Measurements from ENCODE around the gene SRSF11. TPM values are rescaled to one million over a fixed set of nuclear protein-coding genes. Genes with fewer than 3 reads are reported as not detected.

Gene SRSF11
- total and polyA plus RNA-seq, 4 donors, result 76.9 to 331 (median 137) TPM

DNA sequence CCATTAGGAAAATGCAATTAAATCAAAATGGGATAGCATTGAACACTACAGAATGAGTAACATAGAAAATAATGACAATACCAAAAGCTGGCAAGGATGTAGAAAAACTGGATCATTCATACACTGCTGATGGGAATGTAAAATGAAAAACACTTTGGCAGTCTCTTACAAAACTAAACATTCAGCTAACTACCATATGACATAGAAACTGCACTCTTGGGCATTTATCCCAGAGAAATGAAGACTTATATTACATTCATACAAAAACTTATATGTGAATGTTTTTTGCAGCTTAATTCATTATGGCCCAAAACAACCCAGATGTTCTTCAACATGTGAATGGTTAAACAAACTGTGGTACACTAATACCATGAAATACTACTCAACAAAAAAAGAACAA lies 67.0 kb downstream of the SRSF11 start:
- Histone ChIP-seq H3K27ac (ENCODE audit: low read depth in 1 of 2, low read length in 1 of 2) (no peak overlapping the region), H3K4me1 (ENCODE audit: control insufficient read depth in 5 of 5, insufficient read depth in 5 of 5, low read length in 5 of 5) (no peaks in the 10 kb centered on the region), H3K27me3 (ENCODE audit: control insufficient read depth in 3 of 3, insufficient read depth in 3 of 3, low read length in 2 of 3) (no peaks in the 10 kb centered on the region), H3K9me3 (ENCODE audit: control insufficient read depth in 4 of 4, insufficient read depth in 3 of 4, low read length in 3 of 4) (no peaks in the 10 kb centered on the region), H3K36me3 (ENCODE audit: control insufficient read depth in 4 of 4, insufficient read depth in 4 of 4, low read length in 4 of 4) (peaks cover 4 to 11% (median 7%) of the 10 kb centered on the region in 4 donors), H3K4me3 (no peak overlapping the region), H3K9ac (ENCODE audit: insufficient read depth in 1 of 2, low read length in 2 of 2) (no peak overlapping the region)
- ATAC-seq (ENCODE audit: insufficient read depth, low FRiP score) (no peak), DNase-seq (peak in 1 of 3 donors; percentile 12)
- TF ChIP-seq, protein P1, sequence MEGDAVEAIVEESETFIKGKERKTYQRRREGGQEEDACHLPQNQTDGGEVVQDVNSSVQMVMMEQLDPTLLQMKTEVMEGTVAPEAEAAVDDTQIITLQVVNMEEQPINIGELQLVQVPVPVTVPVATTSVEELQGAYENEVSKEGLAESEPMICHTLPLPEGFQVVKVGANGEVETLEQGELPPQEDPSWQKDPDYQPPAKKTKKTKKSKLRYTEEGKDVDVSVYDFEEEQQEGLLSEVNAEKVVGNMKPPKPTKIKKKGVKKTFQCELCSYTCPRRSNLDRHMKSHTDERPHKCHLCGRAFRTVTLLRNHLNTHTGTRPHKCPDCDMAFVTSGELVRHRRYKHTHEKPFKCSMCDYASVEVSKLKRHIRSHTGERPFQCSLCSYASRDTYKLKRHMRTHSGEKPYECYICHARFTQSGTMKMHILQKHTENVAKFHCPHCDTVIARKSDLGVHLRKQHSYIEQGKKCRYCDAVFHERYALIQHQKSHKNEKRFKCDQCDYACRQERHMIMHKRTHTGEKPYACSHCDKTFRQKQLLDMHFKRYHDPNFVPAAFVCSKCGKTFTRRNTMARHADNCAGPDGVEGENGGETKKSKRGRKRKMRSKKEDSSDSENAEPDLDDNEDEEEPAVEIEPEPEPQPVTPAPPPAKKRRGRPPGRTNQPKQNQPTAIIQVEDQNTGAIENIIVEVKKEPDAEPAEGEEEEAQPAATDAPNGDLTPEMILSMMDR (IDR thresholded peaks at IDR 0.05; ENCODE audit: control extremely low read depth, extremely low read depth), result no peak

DNA sequence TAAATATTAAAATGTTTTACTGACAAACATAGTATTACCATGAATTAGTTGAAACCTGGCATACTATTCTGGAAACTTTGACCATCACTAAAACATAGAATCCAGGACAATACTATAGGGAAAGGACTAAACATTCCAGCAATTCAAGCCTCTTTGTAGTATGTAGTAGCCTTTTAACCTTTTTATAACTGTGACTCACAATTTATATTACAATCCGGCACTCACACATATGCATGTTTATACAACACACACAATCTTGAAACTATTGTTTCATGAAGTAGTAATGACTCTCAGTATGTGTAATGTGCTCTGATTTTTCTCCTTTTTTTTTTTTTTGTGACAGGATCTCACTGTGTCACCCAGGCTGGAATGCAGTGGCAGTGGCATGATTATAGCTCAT lies 69.0 kb downstream of the SRSF11 start:
- TF ChIP-seq, protein P1 (IDR thresholded peaks at IDR 0.05; ENCODE audit: control extremely low read depth, extremely low read depth), result no peak
- ATAC-seq (ENCODE audit: insufficient read depth, low FRiP score) (no peak), DNase-seq (no peak)
- no peaks in the 10 kb centered on the region for H3K4me1 ChIP-seq (ENCODE audit: control insufficient read depth in 5 of 5, insufficient read depth in 5 of 5, low read length in 5 of 5)
- H3K9ac ChIP-seq (ENCODE audit: insufficient read depth in 1 of 2, low read length in 2 of 2), result no peak overlapping the region
- H3K27me3 ChIP-seq (ENCODE audit: control insufficient read depth in 3 of 3, insufficient read depth in 3 of 3, low read length in 2 of 3), result no peaks in the 10 kb centered on the region
- H3K27ac ChIP-seq (ENCODE audit: low read depth in 1 of 2, low read length in 1 of 2), result no peak overlapping the region
- no peaks in the 10 kb centered on the region for H3K9me3 ChIP-seq (ENCODE audit: control insufficient read depth in 4 of 4, insufficient read depth in 3 of 4, low read length in 3 of 4)
- H3K4me3 ChIP-seq, result no peak overlapping the region
- WGBS, 2 donors, result 77 to 87% methylated on average over 1 of the region's 1 CpG
- peaks cover 7 to 17% (median 10%) of the 10 kb centered on the region in 4 donors for H3K36me3 ChIP-seq (ENCODE audit: control insufficient read depth in 4 of 4, insufficient read depth in 4 of 4, low read length in 4 of 4)

DNA sequence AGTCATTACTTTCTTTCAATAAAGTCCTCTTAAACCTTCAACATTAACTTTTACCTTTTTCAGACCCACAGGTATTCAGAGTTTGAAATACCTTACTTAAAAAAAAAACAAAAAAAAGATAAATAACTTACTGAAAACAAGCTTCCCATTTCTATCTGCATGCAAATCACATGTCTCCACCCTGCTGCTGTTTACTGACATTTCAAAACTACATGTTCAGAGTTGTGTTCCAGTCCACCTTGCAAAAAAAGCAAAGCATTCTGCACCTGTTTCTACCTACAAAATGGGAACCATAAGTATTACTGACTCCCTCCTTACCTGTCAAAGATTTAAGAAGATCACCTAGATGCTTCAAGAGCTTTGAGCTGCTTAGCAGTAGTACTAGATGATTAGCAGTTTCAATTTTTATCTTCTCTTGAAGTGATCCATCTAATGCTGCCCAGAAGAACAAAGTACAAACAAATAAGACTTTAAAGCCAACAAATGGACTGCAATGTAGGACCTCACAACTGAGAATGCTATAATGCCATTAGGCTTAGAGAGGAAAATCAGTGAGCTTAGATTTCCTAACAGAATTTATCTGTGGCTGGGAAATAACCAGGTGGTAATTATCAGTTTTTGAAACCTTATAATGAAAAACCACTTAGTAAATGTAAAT lies 72.1 kb downstream of the SRSF11 start:
- Histone ChIP-seq H3K27me3 (ENCODE audit: control insufficient read depth in 3 of 3, insufficient read depth in 3 of 3, low read length in 2 of 3) (no peaks in the 10 kb centered on the region), H3K27ac (ENCODE audit: low read depth in 1 of 2, low read length in 1 of 2) (no peak overlapping the region), H3K9me3 (ENCODE audit: control insufficient read depth in 4 of 4, insufficient read depth in 3 of 4, low read length in 3 of 4) (no peaks in the 10 kb centered on the region), H3K4me1 (ENCODE audit: control insufficient read depth in 5 of 5, insufficient read depth in 5 of 5, low read length in 5 of 5) (no peaks in the 10 kb centered on the region), H3K4me3 (no peak overlapping the region), H3K36me3 (ENCODE audit: control insufficient read depth in 4 of 4, insufficient read depth in 4 of 4, low read length in 4 of 4) (peaks cover 3 to 19% (median 13%) of the 10 kb centered on the region in 4 donors), H3K9ac (ENCODE audit: insufficient read depth in 1 of 2, low read length in 2 of 2) (no peak overlapping the region)
- TF ChIP-seq, protein P1 (IDR thresholded peaks at IDR 0.05; ENCODE audit: control extremely low read depth, extremely low read depth), result no peak
- DNase-seq (no peak), ATAC-seq (ENCODE audit: insufficient read depth, low FRiP score) (no peak)

DNA sequence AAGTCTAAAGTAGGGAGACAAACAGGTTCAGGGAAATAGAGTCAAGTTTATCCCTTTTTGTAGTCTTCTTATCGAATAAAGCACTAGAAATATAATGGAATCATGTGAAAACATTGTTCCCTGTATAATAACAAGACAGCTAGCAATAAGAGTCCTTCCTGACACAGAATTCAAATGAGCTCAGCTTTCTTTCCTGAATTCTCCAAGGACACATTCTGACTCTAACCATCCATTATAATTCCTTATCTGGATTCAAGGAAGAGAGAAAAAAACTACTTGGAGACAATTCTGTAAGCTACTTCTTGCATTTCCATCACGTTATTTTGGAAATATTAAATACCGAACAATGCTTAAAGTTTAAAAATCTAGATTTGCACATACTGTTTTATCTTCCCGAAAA lies 74.6 kb downstream of the SRSF11 start:
- no peak overlapping the region for H3K27ac ChIP-seq (ENCODE audit: low read depth in 1 of 2, low read length in 1 of 2)
- no peak overlapping the region for H3K4me3 ChIP-seq
- H3K27me3 ChIP-seq (ENCODE audit: control insufficient read depth in 3 of 3, insufficient read depth in 3 of 3, low read length in 2 of 3), result no peaks in the 10 kb centered on the region
- no peak overlapping the region for H3K9ac ChIP-seq (ENCODE audit: insufficient read depth in 1 of 2, low read length in 2 of 2)
- WGBS, 2 donors, result 93 to 98% methylated on average over 4 of the region's 4 CpGs
- H3K36me3 ChIP-seq (ENCODE audit: control insufficient read depth in 4 of 4, insufficient read depth in 4 of 4, low read length in 4 of 4), result peaks cover 8 to 32% (median 15%) of the 10 kb centered on the region in 4 donors
- no peaks in the 10 kb centered on the region for H3K4me1 ChIP-seq (ENCODE audit: control insufficient read depth in 5 of 5, insufficient read depth in 5 of 5, low read length in 5 of 5)
- TF ChIP-seq, protein P1 (IDR thresholded peaks at IDR 0.05; ENCODE audit: control extremely low read depth, extremely low read depth), result no peak
- no peak for DNase-seq
- H3K9me3 ChIP-seq (ENCODE audit: control insufficient read depth in 4 of 4, insufficient read depth in 3 of 4, low read length in 3 of 4), result no peaks in the 10 kb centered on the region
- no peak for ATAC-seq (ENCODE audit: insufficient read depth, low FRiP score)

Data from lung (tissue), 12 donors.